ENCODE results near the gene DHRS13.

DHRS13 gene

GRCh38 chr17:28942925-28943324 is 40.0 kb upstream of the DHRS13 start:
- no peaks in the 10 kb centered on the region for H3K27me3 ChIP-seq (ENCODE audit: insufficient read depth, low read length)
- peaks cover 6% of the 10 kb centered on the region; the same call in 1 of the 2 replicates for H4K20me1 ChIP-seq (ENCODE audit: insufficient read depth, low read length)
- peaks cover 56% of the 10 kb centered on the region for H3K4me1 ChIP-seq (ENCODE audit: insufficient read depth, low read length, severe bottlenecking)
- H3K36me3 ChIP-seq (ENCODE audit: insufficient read depth, low read length), result peaks cover 69% of the 10 kb centered on the region
- H3K9ac ChIP-seq (ENCODE audit: low read length), result no peak overlapping the region
- H2AFZ ChIP-seq (ENCODE audit: low read length), result no peak overlapping the region
- H3K9me2 ChIP-seq (ENCODE audit: low read depth, low read length), result no peaks in the 10 kb centered on the region
- no peaks in the 10 kb centered on the region for H3K9me3 ChIP-seq (ENCODE audit: low read length)
- H3K4me2 ChIP-seq (ENCODE audit: low read length), result no peak overlapping the region
- peaks cover 96% of the 10 kb centered on the region for H3K79me2 ChIP-seq (ENCODE audit: insufficient read depth, low read length)
- no peak overlapping the region for H3K27ac ChIP-seq (ENCODE audit: low read depth, low read length, poor library complexity, severe bottlenecking)
- H3K4me3 ChIP-seq (ENCODE audit: low read depth, low read length, poor library complexity, severe bottlenecking), result no peak overlapping the region
- no peak for TF ChIP-seq CTCF (IDR thresholded peaks at IDR 0.05; ENCODE audit: low read length)
- TF ChIP-seq EZH2 (IDR thresholded peaks at IDR 0.05; ENCODE audit: borderline replicate concordance, low read length), result no peak
- H3F3A ChIP-seq (ENCODE audit: insufficient read depth, low read length), result no peaks in the 10 kb centered on the region

DNA sequence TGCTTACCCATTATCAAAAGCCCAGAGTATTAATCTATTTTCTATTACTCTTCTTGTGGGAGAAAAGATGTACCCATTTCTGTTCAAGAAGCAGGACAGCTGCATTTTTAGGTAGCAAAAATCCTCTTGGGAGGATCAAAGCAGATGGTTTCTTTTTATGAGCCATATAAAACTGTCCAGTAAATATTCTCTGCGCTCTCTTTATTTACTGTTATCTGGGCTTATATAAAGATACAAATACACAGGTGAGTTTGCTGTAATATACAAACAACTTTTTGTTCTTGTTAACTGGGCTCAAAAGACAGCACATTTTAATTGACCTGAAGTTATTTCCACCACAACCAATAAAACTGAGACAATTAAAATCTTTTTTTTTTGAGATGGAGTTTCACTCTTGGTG is 38.4 kb upstream of the DHRS13 start:
- H3K4me3 ChIP-seq (ENCODE audit: low read depth, low read length, poor library complexity, severe bottlenecking), result no peak overlapping the region
- no peaks in the 10 kb centered on the region for H3K9me2 ChIP-seq (ENCODE audit: low read depth, low read length)
- H3K9ac ChIP-seq (ENCODE audit: low read length), result no peak overlapping the region
- H2AFZ ChIP-seq (ENCODE audit: low read length), result no peak overlapping the region
- no peaks in the 10 kb centered on the region for H3K9me3 ChIP-seq (ENCODE audit: low read length)
- no peaks in the 10 kb centered on the region for H3K27me3 ChIP-seq (ENCODE audit: insufficient read depth, low read length)
- TF ChIP-seq CTCF (IDR thresholded peaks at IDR 0.05; ENCODE audit: low read length), result no peak
- no peak for TF ChIP-seq EZH2 (IDR thresholded peaks at IDR 0.05; ENCODE audit: borderline replicate concordance, low read length)
- H3K36me3 ChIP-seq (ENCODE audit: insufficient read depth, low read length), result peaks cover 74% of the 10 kb centered on the region
- no peaks in the 10 kb centered on the region for H3F3A ChIP-seq (ENCODE audit: insufficient read depth, low read length)
- H3K79me2 ChIP-seq (ENCODE audit: insufficient read depth, low read length), result peaks cover 96% of the 10 kb centered on the region
- no peak overlapping the region; the same call in 1 of the 2 replicates for H3K4me2 ChIP-seq (ENCODE audit: low read length)
- no peak overlapping the region for H3K27ac ChIP-seq (ENCODE audit: low read depth, low read length, poor library complexity, severe bottlenecking)
- peaks cover 6% of the 10 kb centered on the region; the same call in 1 of the 2 replicates for H4K20me1 ChIP-seq (ENCODE audit: insufficient read depth, low read length)
- peaks cover 50% of the 10 kb centered on the region for H3K4me1 ChIP-seq (ENCODE audit: insufficient read depth, low read length, severe bottlenecking)

DNA sequence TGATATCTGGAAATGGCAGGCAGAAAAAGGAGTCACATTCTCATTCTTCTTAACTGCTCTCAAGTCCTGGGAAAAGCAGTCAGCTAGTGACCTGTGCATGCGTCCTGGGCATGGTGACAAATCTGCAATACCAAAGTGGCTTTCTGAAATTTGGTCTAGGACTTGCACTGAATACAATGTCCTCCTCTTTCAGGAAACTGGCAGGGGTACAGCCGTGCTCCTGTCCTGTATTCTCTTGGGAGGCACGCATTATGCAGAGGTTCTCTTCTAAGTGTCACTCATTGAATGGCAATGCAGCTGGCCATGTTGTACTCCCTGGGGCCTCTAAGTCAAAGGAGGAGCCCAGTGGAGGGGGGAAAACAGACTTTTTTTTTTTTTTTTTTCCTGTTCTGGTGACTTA is 37.8 kb upstream of the DHRS13 start:
- Histone ChIP-seq H3K79me2 (ENCODE audit: insufficient read depth, low read length) (peaks cover 96% of the 10 kb centered on the region), H3K4me1 (ENCODE audit: insufficient read depth, low read length, severe bottlenecking) (peaks cover 44% of the 10 kb centered on the region), H2AFZ (ENCODE audit: low read length) (no peak overlapping the region), H3K36me3 (ENCODE audit: insufficient read depth, low read length) (peaks cover 76% of the 10 kb centered on the region), H4K20me1 (ENCODE audit: insufficient read depth, low read length) (peaks cover 6% of the 10 kb centered on the region; the same call in 1 of the 2 replicates), H3K27ac (ENCODE audit: low read depth, low read length, poor library complexity, severe bottlenecking) (no peak overlapping the region), H3F3A (ENCODE audit: insufficient read depth, low read length) (no peaks in the 10 kb centered on the region), H3K9me3 (ENCODE audit: low read length) (no peaks in the 10 kb centered on the region), H3K9ac (ENCODE audit: low read length) (no peak overlapping the region), H3K4me3 (ENCODE audit: low read depth, low read length, poor library complexity, severe bottlenecking) (no peak overlapping the region), H3K4me2 (ENCODE audit: low read length) (no peak overlapping the region; the same call in 1 of the 2 replicates), H3K9me2 (ENCODE audit: low read depth, low read length) (no peaks in the 10 kb centered on the region), H3K27me3 (ENCODE audit: insufficient read depth, low read length) (no peaks in the 10 kb centered on the region)
- TF ChIP-seq EZH2 (IDR thresholded peaks at IDR 0.05; ENCODE audit: borderline replicate concordance, low read length) (no peak), CTCF (IDR thresholded peaks at IDR 0.05; ENCODE audit: low read length) (no peak)
